Measurements from ENCODE around the gene MCM8. TPM values are rescaled to one million over a fixed set of nuclear protein-coding genes. Genes with fewer than 3 reads are reported as not detected.

The MCM8 gene
- total RNA-seq = 4.0 and 5.1 TPM in 2 replicates

GRCh38 chr20:5950271-5951031 lies at the start of gene MCM8, which contains the start of gene TRMT6:
TSS of gene MCM8 (plus strand) at chr20:5950652. CDS start at chr20:5952016, 1,364 bp downstream.
TSS of gene TRMT6 (minus strand) at chr20:5950533. CDS start at chr20:5950405, 128 bp downstream.

Other genes with a start within 250 kb of the MCM8 start
- gene SHLD1, start 200.3 kb upstream of the MCM8 start, total RNA-seq = 1.7 and 2.3 TPM in 2 replicates
- not detected in 2 replicates for gene CHGB, start 39.1 kb upstream of the MCM8 start, total RNA-seq
- 10.7 and 12.8 TPM in 2 replicates for gene TRMT6, start 119 bp upstream of the MCM8 start, total RNA-seq
- gene CRLS1, start 55.5 kb downstream of the MCM8 start, total RNA-seq = 34.9 and 41.3 TPM in 2 replicates
- gene LRRN4, start 103.4 kb downstream of the MCM8 start, total RNA-seq = under 0.01 and 16.6 TPM in 2 replicates
- 69.5 and 82.7 TPM in 2 replicates for gene FERMT1, start 172.4 kb downstream of the MCM8 start, total RNA-seq